H1 (cell line): ENCODE data around the gene TTLL5. TPM values are rescaled to one million over a fixed set of nuclear protein-coding genes. Genes with fewer than 3 reads are reported as not detected.

Experiments
- ASH2L ChIP-seq: fragments of 200-600, 300-600 bp; sonication (generic); IDR thresholded peaks from one replicate; pipeline ENCODE4 v1.7.1; 2017; ENCODE audit warnings: low read length
- ATF3 ChIP-seq: IDR thresholded peaks from 2 replicates; pipeline ENCODE4 v1.6.1; 2011; ENCODE audit warnings: low read depth, mild to moderate bottlenecking, low read length; ENCODE audit not compliant: insufficient read depth
- CHD1 ChIP-seq: IDR thresholded peaks from 2 replicates; pipeline ENCODE4 v1.6.1; 2012; ENCODE audit warnings: low read depth, low read length, improper control_type of control experiment
- CHD2 ChIP-seq: IDR thresholded peaks from 2 replicates; pipeline ENCODE4 v1.6.1; 2012; ENCODE audit warnings: low read length, improper control_type of control experiment
- CHD7 ChIP-seq: fragments of 300-600 bp; sonication (generic); IDR thresholded peaks from 2 replicates; pipeline ENCODE4 v1.7.1; 2012; ENCODE audit warnings: low read length, moderate library complexity, mild to moderate bottlenecking, inconsistent platforms; ENCODE audit not compliant: insufficient replicate concordance
- CTBP2 ChIP-seq: IDR thresholded peaks from 2 replicates; pipeline ENCODE4 v1.7.0; 2011; ENCODE audit warnings: borderline replicate concordance, mild to moderate bottlenecking, moderate library complexity, mixed read lengths, low read length; ENCODE audit not compliant: insufficient read depth, insufficient read length
- SIX5 ChIP-seq: IDR thresholded peaks from 2 replicates; pipeline ENCODE4 v1.6.1; 2011; ENCODE audit warnings: mild to moderate bottlenecking, low read depth, low read length
- SP2 ChIP-seq: IDR thresholded peaks from 2 replicates; pipeline ENCODE4 v1.6.1; 2012; ENCODE audit warnings: mild to moderate bottlenecking, low read length, inconsistent platforms
- polyA plus RNA-seq, 7 experiments: library from polyadenylated mRNA; depleted of rRNA in 3 of 7; stranded (reverse) in 5 of 7; unstranded in 2 of 7; fragments of >200 nt in 5 of 7; fragments of 200-250 nt in 2 of 7; gene quantifications; 1 replicate in 5 of 7; 2 replicates in 1 of 7; 4 replicates in 1 of 7; pipeline versions ENCODE4 v1.2.1 to v1.2.3, GENCODE V29; 2011 to 2013; ENCODE audit warnings: missing spikeins in 2 of 7, mixed read lengths in 2 of 7
- total RNA-seq: library from RNA; stranded (reverse); fragmentation: NEBNext Ultra II Directional; extraction: Animal tissue kit (Norgen Biotek cat#: 25700); gene quantifications from 2 replicates; pipeline ENCODE4 v1.2.1, GENCODE V29; 2021

TTLL5 gene
- total and polyA plus RNA-seq, 2 of the 8 experiments (the other 6 are each of a cell fraction or from before 2014, with no cell fraction given): 16.1 to 45.9 TPM

- TF ChIP-seq ASH2L (peak; percentile 94), CTBP2 (peak; percentile 65), ATF3 (no peak), CHD2 (no peak), SIX5 (no peak), CHD7 (no peak), CHD1 (no peak), SP2 (no peak)
Measured at GRCh38 chr14:75982266-75983018, 321.4 kb downstream of the TTLL5 start (continued).
